ENCODE measurements around the gene WDR82.

WDR82 gene

GRCh38 chr3:52242039-52242438, 36.4 kb downstream of the WDR82 start:
- Histone ChIP-seq H3K36me3 (ENCODE audit: control insufficient read depth, insufficient read depth, low read length) (no peaks in the 10 kb centered on the region), H3K4me3 (ENCODE audit: low read depth, low read length) (no peak overlapping the region), H3K4me1 (ENCODE audit: control insufficient read depth, insufficient read depth, low read length) (peaks cover 25% of the 10 kb centered on the region), H3K9me3 (ENCODE audit: control insufficient read depth, insufficient read depth, low read length) (no peaks in the 10 kb centered on the region), H3K9ac (ENCODE audit: low read depth, low read length) (no peak overlapping the region), H3K27me3 (ENCODE audit: control insufficient read depth, insufficient read depth, low read length) (peaks cover 31% of the 10 kb centered on the region), H3K27ac (ENCODE audit: low read depth, low read length) (no peak overlapping the region)

DNA sequence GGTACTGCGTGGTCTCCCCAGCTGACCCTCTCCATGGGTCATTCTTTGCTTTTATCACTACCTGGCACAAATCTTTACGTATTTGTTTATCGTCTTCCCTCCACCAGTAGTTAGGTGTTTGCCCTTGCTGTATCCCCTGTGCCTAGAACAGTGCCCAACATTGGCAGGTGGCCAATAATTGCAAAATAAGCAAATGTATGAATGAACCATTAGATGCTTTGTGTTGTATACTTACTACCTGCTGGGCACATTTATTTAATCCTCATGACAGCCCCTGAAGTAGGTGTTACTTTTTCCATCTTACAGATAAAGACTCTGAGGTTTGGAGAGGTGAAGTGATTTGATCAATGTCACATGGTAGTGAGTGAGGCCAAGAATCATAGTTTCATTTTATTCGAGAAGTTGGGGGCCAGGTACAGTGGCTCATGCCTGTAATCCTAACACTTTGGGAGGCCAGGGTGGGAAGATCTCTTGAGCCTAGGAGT, 37.5 kb downstream of the WDR82 start:
- H3K9me3 ChIP-seq (ENCODE audit: control insufficient read depth, insufficient read depth, low read length) = no peaks in the 10 kb centered on the region
- H3K27me3 ChIP-seq (ENCODE audit: control insufficient read depth, insufficient read depth, low read length) = peaks cover 21% of the 10 kb centered on the region
- H3K4me3 ChIP-seq (ENCODE audit: low read depth, low read length) = no peak overlapping the region
- H3K4me1 ChIP-seq (ENCODE audit: control insufficient read depth, insufficient read depth, low read length) = peaks cover 30% of the 10 kb centered on the region
- no peak overlapping the region for H3K9ac ChIP-seq (ENCODE audit: low read depth, low read length)
- no peaks in the 10 kb centered on the region for H3K36me3 ChIP-seq (ENCODE audit: control insufficient read depth, insufficient read depth, low read length)
- H3K27ac ChIP-seq (ENCODE audit: low read depth, low read length) = no peak overlapping the region

- H3K9ac ChIP-seq (ENCODE audit: low read depth, low read length) = no peak overlapping the region; the same call in 1 of the 2 replicates
These were observed 38.2 kb downstream of the WDR82 start for GRCh38 chr3:52240059-52240885.

GRCh38 chr3:52238761-52239701, 39.4 kb downstream of the WDR82 start, which contains the start of gene TWF2:
TSS of gene TWF2 (minus strand) at chr3:52239158. CDS start at chr3:52239016, 142 bp downstream.
- Histone ChIP-seq H3K27me3 (ENCODE audit: control insufficient read depth, insufficient read depth, low read length) (0 out of 2 replicates have a peak, but pooled peaks cover 5% of the 10 kb centered on the region), H3K27ac (ENCODE audit: low read depth, low read length) (peak within 1 kb of the TSS; percentile 72), H3K4me3 (ENCODE audit: low read depth, low read length) (peak within 1 kb of the TSS; percentile 97), H3K9me3 (ENCODE audit: control insufficient read depth, insufficient read depth, low read length) (no peaks in the 10 kb centered on the region), H3K36me3 (ENCODE audit: control insufficient read depth, insufficient read depth, low read length) (peaks cover 9% of the 10 kb centered on the region; the same call in 1 of the 2 replicates), H3K4me1 (ENCODE audit: control insufficient read depth, insufficient read depth, low read length) (peaks cover 30% of the 10 kb centered on the region), H3K9ac (ENCODE audit: low read depth, low read length) (peak within 1 kb of the TSS; percentile 77)

More at GRCh38 chr3:52240059-52240885, 38.2 kb downstream of the WDR82 start:
- H3K4me1 ChIP-seq (ENCODE audit: control insufficient read depth, insufficient read depth, low read length) = peaks cover 30% of the 10 kb centered on the region
- H3K4me3 ChIP-seq (ENCODE audit: low read depth, low read length) = peak overlapping the region; percentile 97; the same call in 1 of the 2 replicates
- peaks cover 17% of the 10 kb centered on the region for H3K27me3 ChIP-seq (ENCODE audit: control insufficient read depth, insufficient read depth, low read length)
- no peak overlapping the region for H3K27ac ChIP-seq (ENCODE audit: low read depth, low read length)
- H3K9me3 ChIP-seq (ENCODE audit: control insufficient read depth, insufficient read depth, low read length) = no peaks in the 10 kb centered on the region
- no peaks in the 10 kb centered on the region; the same call in 1 of the 2 replicates for H3K36me3 ChIP-seq (ENCODE audit: control insufficient read depth, insufficient read depth, low read length)

GRCh38 chr3:52238193-52238760, 40.2 kb downstream of the WDR82 start:
- Histone ChIP-seq H3K27me3 (ENCODE audit: control insufficient read depth, insufficient read depth, low read length) (no peaks in the 10 kb centered on the region), H3K9ac (ENCODE audit: low read depth, low read length) (no peak overlapping the region), H3K36me3 (ENCODE audit: control insufficient read depth, insufficient read depth, low read length) (peaks cover 9% of the 10 kb centered on the region; the same call in 1 of the 2 replicates), H3K9me3 (ENCODE audit: control insufficient read depth, insufficient read depth, low read length) (no peaks in the 10 kb centered on the region), H3K4me1 (ENCODE audit: control insufficient read depth, insufficient read depth, low read length) (peaks cover 30% of the 10 kb centered on the region), H3K4me3 (ENCODE audit: low read depth, low read length) (peak overlapping the region; percentile 97), H3K27ac (ENCODE audit: low read depth, low read length) (peak overlapping the region; percentile 72)

- peak overlapping the region; percentile 10; the same call in 1 of the 2 replicates for H3K4me3 ChIP-seq (ENCODE audit: low read depth, low read length)
- peak overlapping the region; percentile 72 for H3K27ac ChIP-seq (ENCODE audit: low read depth, low read length)
- H3K9ac ChIP-seq (ENCODE audit: low read depth, low read length) = no peak overlapping the region
- peaks cover 9% of the 10 kb centered on the region; the same call in 1 of the 2 replicates for H3K36me3 ChIP-seq (ENCODE audit: control insufficient read depth, insufficient read depth, low read length)
- no peaks in the 10 kb centered on the region for H3K27me3 ChIP-seq (ENCODE audit: control insufficient read depth, insufficient read depth, low read length)
- peaks cover 30% of the 10 kb centered on the region for H3K4me1 ChIP-seq (ENCODE audit: control insufficient read depth, insufficient read depth, low read length)
- H3K9me3 ChIP-seq (ENCODE audit: control insufficient read depth, insufficient read depth, low read length) = no peaks in the 10 kb centered on the region
These were observed 40.7 kb downstream of the WDR82 start for GRCh38 chr3:52237657-52238172.

- peaks cover 12% of the 10 kb centered on the region; the same call in 1 of the 2 replicates for H3K36me3 ChIP-seq (ENCODE audit: control insufficient read depth, insufficient read depth, low read length)
- no peaks in the 10 kb centered on the region for H3K9me3 ChIP-seq (ENCODE audit: control insufficient read depth, insufficient read depth, low read length)
- no peak overlapping the region for H3K9ac ChIP-seq (ENCODE audit: low read depth, low read length)
- no peaks in the 10 kb centered on the region for H3K27me3 ChIP-seq (ENCODE audit: control insufficient read depth, insufficient read depth, low read length)
- H3K4me1 ChIP-seq (ENCODE audit: control insufficient read depth, insufficient read depth, low read length) = peaks cover 30% of the 10 kb centered on the region
- H3K4me3 ChIP-seq (ENCODE audit: low read depth, low read length) = no peak overlapping the region
- H3K27ac ChIP-seq (ENCODE audit: low read depth, low read length) = peak overlapping the region; percentile 72
These were observed 41.3 kb downstream of the WDR82 start for GRCh38 chr3:52237006-52237656.

DNA sequence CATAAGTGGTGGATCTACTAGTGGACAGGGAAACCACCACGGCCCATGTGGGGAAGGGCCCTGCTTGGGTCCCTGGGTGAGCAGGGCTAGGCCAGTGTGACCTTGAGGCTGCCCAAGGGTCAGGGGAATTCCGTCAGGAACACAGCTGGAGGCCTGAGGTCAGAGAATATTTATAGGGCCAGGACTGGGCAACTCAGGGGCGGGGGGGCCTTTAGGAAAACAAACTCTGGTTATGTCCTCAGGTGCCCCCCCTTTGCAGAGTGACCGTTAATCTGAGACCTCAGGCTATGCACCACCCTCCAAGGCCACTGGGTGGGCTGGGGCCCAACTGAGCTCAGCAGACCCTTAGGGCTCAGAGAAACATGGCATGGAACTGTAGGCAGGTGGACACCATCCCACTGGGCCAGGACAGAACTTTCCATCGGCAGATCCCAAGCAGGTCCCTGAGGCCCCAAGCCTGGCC, 42.0 kb downstream of the WDR82 start:
- no peaks in the 10 kb centered on the region for H3K9me3 ChIP-seq (ENCODE audit: control insufficient read depth, insufficient read depth, low read length)
- H3K4me1 ChIP-seq (ENCODE audit: control insufficient read depth, insufficient read depth, low read length) = peaks cover 30% of the 10 kb centered on the region
- H3K36me3 ChIP-seq (ENCODE audit: control insufficient read depth, insufficient read depth, low read length) = peaks cover 13% of the 10 kb centered on the region; the same call in 1 of the 2 replicates
- no peak overlapping the region for H3K9ac ChIP-seq (ENCODE audit: low read depth, low read length)
- H3K4me3 ChIP-seq (ENCODE audit: low read depth, low read length) = no peak overlapping the region
- H3K27me3 ChIP-seq (ENCODE audit: control insufficient read depth, insufficient read depth, low read length) = no peaks in the 10 kb centered on the region
- no peak overlapping the region for H3K27ac ChIP-seq (ENCODE audit: low read depth, low read length)

- Histone ChIP-seq H3K36me3 (ENCODE audit: control insufficient read depth, insufficient read depth, low read length) (peaks cover 29% of the 10 kb centered on the region), H3K4me1 (ENCODE audit: control insufficient read depth, insufficient read depth, low read length) (peaks cover 21% of the 10 kb centered on the region), H3K9me3 (ENCODE audit: control insufficient read depth, insufficient read depth, low read length) (no peaks in the 10 kb centered on the region), H3K27ac (ENCODE audit: low read depth, low read length) (no peak overlapping the region), H3K27me3 (ENCODE audit: control insufficient read depth, insufficient read depth, low read length) (no peaks in the 10 kb centered on the region), H3K4me3 (ENCODE audit: low read depth, low read length) (no peak overlapping the region), H3K9ac (ENCODE audit: low read depth, low read length) (no peak overlapping the region)
These were observed 43.7 kb downstream of the WDR82 start for GRCh38 chr3:52234516-52235447.
